ENCODE data around the gene DDX31.
"Not testable (repeated sequence)": the region's sequence is repeated elsewhere in the genome, so short reads cannot be mapped to it uniquely, and the experiment has no call there.

DDX31 gene

DNA sequence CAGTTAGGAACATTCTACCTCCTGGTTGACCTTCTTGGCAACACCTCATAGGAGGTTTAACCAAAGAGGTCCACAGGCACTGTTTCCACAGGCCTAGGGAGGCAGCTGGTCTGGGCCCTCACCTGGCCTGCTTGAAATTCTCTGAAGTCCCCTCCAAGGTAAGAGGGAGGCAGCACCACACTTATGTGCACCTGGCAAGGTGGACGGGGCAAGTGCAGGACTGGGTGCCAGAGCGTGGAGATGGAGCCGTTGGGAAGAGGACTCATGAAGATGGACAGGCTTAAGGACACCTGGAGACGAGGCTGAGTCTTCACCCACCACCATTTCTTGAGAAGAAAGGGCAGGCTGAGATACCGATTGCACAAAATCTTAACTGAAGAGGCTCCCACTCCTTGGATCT is 94.0 kb downstream of the DDX31 start:
- TF ChIP-seq, protein P1, sequence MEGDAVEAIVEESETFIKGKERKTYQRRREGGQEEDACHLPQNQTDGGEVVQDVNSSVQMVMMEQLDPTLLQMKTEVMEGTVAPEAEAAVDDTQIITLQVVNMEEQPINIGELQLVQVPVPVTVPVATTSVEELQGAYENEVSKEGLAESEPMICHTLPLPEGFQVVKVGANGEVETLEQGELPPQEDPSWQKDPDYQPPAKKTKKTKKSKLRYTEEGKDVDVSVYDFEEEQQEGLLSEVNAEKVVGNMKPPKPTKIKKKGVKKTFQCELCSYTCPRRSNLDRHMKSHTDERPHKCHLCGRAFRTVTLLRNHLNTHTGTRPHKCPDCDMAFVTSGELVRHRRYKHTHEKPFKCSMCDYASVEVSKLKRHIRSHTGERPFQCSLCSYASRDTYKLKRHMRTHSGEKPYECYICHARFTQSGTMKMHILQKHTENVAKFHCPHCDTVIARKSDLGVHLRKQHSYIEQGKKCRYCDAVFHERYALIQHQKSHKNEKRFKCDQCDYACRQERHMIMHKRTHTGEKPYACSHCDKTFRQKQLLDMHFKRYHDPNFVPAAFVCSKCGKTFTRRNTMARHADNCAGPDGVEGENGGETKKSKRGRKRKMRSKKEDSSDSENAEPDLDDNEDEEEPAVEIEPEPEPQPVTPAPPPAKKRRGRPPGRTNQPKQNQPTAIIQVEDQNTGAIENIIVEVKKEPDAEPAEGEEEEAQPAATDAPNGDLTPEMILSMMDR (IDR thresholded peaks at IDR 0.05; ENCODE audit: control extremely low read depth, extremely low read depth, low read depth, missing control alignments) = no peak
- CTCF ChIA-PET = interaction anchor here (1.1 to 3.7 kb wide), 5 partner anchors 8 to 241 kb away, joined by 3 to 17 read pairs (median 3); no protein-coding TSS in a partner anchor
- POLR2A ChIA-PET = no interaction called here
- no peak for DNase-seq (ENCODE audit: extremely low spot score)

DNA sequence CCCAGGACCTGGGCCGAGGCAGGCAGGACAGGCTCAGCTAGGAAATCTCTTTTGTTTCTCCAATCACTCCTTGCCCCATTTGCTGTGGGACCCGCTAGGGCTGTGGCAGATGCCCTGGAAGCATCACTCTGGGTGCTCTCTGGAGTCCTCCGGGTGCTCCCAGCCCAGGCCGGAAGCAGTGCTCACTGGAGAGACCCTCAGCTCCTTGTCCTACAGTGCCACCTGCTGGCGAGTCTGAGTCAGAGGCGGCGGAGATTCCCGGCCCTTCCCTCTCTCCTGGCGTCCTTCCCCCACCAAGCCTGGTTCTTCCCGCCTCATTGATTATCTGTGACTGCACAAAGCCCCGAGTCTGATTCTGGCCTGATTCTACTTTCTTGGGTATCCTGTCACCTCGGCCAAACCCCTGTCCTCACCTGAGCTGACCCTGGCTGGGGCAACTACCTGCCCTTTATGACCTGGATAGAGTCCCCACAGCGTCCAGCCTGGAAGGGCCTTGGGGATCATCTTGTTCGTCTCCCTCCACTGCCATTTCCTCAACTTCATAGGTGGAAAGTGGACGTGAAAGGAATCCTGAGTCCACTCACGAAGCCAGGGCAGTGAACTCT is 94.7 kb downstream of the DDX31 start:
- TF ChIP-seq, protein P1 (IDR thresholded peaks at IDR 0.05; ENCODE audit: control extremely low read depth, extremely low read depth, low read depth, missing control alignments) = peak; percentile 70
- CTCF ChIA-PET = interaction anchor here (0.7 to 3.7 kb wide), 15 partner anchors 8 to 405 kb away, joined by 3 to 17 read pairs (median 3); no protein-coding TSS in a partner anchor
- POLR2A ChIA-PET = no interaction called here
- peak; percentile 77 for DNase-seq (ENCODE audit: extremely low spot score)

DNA sequence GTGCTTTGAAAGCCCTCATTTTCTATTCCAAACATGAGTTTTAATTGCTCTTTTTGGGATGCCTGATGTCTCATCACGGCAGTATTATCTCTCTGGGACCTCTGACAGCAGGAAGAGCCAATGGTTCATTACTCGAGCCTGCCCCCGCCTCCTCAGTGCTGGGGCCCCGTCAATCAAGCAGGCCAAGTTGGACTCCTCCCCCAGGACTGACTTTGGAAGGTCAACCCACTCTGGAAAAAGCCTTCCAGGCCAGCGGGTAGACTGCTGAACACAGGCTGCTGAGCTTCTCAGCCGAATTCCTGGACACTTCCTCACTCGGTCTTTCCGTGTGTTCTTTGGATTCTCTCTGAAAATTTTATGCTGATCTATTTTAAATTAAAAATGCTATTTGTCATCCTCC is 96.9 kb downstream of the DDX31 start:
- TF ChIP-seq, protein P1 (IDR thresholded peaks at IDR 0.05; ENCODE audit: control extremely low read depth, extremely low read depth, low read depth, missing control alignments) = no peak

GRCh38 chr9:132571806-132572600 is 97.8 kb downstream of the DDX31 start:
- POLR2A ChIA-PET = no interaction called here
- CTCF ChIA-PET = interaction anchor here (1.1 to 2.0 kb wide), 2 partner anchors 160 to 189 kb away, joined by 3 to 5 read pairs; no protein-coding TSS in a partner anchor

More for the DNA sequence above, 96.9 kb downstream of the DDX31 start:
- ChIA-PET POLR2A (no interaction called here), CTCF (interaction anchor here (1.1 to 2.0 kb wide), 2 partner anchors 161 to 188 kb away, joined by 3 to 5 read pairs; no protein-coding TSS in a partner anchor)
- DNase-seq (ENCODE audit: extremely low spot score) = no peak

GRCh38 chr9:132568787-132569186 is 101.0 kb downstream of the DDX31 start:
- POLR2A ChIA-PET; CTCF ChIA-PET; DNase-seq (ENCODE audit: extremely low spot score): not testable (repeated sequence)

More at GRCh38 chr9:132571806-132572600, 97.8 kb downstream of the DDX31 start:
- TF ChIP-seq, protein P1 (IDR thresholded peaks at IDR 0.05; ENCODE audit: control extremely low read depth, extremely low read depth, low read depth, missing control alignments) = no peak
- DNase-seq (ENCODE audit: extremely low spot score) = no peak

GRCh38 chr9:132564526-132564925 is 105.3 kb downstream of the DDX31 start:
- ChIA-PET POLR2A (no interaction called here), CTCF (interaction anchor here (1.2 kb wide), 1 partner anchor 10 kb away, joined by 5 read pairs; no protein-coding TSS in a partner anchor)
- DNase-seq (ENCODE audit: extremely low spot score) = no peak
- TF ChIP-seq, protein P1 (IDR thresholded peaks at IDR 0.05; ENCODE audit: control extremely low read depth, extremely low read depth, low read depth, missing control alignments) = no peak

DNA sequence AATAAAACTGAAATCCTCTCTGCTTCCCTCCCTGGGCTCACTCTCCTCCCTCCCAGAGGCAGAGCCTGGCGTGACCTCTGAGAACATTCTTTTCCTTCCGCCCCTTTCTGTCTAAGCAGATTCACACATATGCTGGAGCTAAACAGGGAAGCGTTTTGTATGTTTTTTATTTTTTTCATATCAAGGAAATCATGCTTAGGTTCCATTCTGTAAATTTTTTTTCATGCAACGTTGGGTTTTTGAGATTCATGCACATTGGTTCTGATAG is 107.5 kb downstream of the DDX31 start:
- TF ChIP-seq, protein P1 (IDR thresholded peaks at IDR 0.05; ENCODE audit: control extremely low read depth, extremely low read depth, low read depth, missing control alignments) = no peak
- CTCF ChIA-PET = no interaction called here
- DNase-seq (ENCODE audit: extremely low spot score) = no peak
- POLR2A ChIA-PET = no interaction called here

Data from GM10248 (cell line).